NCI-H2107 (cell line): ENCODE results near the gene AMZ1.

Experiments
- DNase-seq: peaks from one replicate; lab custom pipeline; 2025; lab: John Stamatoyannopoulos, UW

Gene AMZ1

DNA sequence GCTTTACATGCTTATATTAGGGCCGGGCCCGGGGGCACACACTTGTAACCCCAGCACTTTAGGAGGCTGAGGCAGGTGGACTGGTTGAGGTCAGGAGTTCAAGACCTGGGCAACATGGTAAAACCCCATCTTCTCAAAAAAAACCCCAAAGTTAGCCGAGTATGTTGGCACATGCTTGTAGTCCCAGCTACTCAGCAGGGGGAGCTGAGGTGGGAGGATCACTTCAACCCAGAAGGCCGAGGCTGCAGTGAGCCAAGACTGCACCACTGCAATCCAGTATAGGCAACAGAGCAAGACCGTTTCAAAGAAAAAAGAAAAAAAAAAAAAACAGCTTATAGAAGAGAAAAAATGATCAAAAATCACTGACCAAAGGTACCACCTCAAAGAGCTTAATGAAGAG lies 63.1 kb downstream of the AMZ1 start:
- DNase-seq: no peak

GRCh38 chr7:2753148-2753547 lies 65.1 kb downstream of the AMZ1 start:
- DNase-seq: no peak

DNA sequence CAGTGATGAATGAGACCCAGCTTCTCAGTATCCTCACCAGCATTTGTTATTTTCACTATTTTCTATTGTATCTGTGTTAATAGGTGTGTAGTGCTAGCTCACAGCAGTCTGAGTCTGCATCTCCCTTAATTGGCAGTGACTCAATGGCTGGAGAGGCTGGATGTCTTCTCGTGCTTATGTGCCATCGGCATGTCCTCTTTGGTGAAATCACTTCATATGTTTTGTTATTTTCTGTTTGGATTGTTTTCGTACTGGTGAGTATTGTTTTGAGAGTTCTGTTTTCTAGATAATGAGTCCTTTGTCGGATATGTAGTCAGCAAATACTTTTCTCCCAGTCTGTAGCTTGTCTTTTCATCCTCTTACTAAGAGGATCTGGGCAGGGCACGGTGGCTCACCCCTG lies 66.1 kb downstream of the AMZ1 start:
- DNase-seq: no peak

- DNase-seq: no peak
Observed at GRCh38 chr7:2754912-2755311, 66.9 kb downstream of the AMZ1 start.

DNA sequence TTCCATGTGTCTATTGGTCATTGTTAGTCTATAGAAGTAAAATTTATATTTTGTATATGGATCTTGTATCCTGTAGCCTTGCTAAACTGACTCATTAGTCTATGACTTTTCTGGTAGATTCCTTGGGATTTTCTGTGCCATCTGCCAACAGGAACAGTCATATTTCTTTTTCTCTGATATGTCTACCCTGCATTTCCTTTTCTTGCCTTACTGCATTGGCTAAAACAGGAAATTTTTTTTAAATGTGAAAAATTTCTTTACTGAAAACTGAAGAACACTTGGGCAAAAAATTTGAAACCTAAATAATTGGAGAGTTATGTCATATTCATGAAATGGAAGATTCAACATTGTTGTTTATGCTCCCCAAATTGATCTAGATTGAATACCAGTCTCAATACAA lies 67.5 kb downstream of the AMZ1 start:
- no peak for DNase-seq

DNA sequence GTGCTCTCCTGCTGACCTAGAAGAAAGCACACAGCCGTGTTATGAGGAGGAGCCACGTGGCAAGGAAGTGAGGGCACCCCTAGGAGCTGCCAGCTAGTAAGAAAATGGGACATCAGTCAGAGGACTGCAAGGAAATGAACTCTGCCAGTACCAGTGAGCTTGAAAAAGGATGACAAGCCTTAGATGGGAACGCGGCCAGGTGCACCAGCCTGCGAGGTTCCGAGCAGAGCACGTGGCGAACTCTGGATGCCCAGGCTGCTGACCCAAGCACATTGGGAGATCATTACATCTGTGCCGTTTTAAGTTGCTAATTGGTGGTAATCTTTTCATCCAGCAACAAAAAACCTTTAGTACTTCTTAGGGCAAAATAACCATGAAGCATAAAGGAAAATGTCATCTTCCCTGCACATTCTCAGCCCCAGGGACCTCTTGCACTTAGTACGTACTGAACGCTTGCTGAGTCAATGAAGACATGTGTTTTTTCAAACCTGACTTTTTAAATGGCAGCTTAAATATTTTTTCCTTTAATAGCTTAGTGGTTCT lies 69.4 kb downstream of the AMZ1 start:
- DNase-seq: no peak

GRCh38 chr7:2757904-2758672 lies 70.1 kb downstream of the AMZ1 start:
- DNase-seq: no peak

GRCh38 chr7:2758673-2759616 lies 70.9 kb downstream of the AMZ1 start:
- DNase-seq: no peak

DNA sequence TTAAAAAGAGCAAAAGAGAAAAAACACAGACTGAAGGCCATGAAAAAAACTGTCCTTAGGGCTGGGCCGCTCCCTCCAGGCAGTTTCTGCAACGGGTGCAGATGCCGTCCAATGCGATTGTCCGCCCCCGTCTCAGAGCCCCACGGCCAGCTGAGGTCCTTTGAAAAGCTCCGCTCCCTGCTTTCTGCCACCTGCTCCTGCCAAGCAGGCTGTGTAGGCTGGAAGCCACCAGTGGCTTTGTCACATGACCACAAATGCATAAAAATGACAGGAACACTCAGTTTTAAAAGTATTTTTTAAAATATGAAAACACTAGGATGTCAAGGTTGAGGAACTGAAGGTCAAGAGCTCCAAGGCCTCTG lies 71.7 kb downstream of the AMZ1 start:
- peak; percentile 26 for DNase-seq

DNA sequence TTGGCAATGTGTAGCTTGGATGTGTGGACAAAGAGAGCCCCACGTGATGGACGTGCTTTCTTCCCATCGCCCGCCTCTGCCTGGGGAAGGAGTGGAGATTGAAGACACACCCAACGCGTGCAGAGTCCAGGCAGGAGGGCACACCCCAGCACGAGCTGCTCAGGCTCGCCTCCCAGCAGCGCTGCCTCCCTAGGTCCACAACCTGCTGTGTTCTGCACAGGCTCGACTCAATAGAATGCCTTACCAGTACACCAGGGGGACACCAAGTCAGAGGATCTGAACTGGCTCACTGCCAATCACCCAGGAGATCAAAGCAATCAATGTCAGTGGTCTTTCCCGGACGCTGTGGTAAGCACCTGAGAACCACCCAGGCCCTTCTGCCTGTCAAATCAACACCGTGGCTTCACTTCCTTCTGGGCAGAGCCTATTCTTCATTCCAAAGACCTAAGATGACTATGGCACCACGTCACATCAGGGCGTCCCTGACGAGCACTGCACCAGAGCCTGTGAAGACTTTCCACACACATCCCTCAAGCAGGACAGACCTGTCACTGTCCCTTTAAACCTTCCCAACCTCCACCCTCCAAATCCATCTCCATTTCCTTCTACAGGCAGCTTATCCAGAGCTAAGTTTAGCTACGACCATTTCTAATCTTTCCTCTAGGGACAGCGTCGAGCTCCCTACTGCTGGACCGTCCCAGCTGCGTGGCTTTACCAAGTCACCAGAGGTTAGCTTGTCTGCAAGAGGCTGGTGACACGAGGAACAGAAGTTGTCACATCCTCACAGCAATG lies 72.3 kb downstream of the AMZ1 start:
- DNase-seq: no peak

DNA sequence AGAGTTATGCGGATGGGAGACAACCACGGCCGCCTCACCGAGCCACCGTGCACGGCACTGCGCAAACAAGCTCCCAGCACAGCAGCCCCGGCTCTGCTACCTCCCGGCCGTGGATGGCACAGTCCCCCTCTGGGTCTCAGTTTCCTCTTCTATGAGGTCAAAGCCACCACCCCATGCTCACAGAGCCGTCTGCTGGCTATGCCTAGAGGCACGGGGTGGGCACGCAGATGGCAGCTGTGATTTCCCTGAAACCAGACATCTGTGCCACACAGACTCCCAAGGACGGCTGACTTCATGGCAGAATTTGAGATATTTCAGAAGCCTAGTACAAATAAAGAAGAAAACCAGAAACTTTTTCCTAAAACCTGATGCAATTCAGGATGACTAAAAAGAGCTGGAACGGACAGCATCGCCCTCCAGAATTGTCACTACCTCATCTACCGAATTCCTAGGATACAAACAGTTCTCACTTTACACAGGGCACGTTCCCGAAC lies 73.2 kb downstream of the AMZ1 start:
- no peak for DNase-seq

DNA sequence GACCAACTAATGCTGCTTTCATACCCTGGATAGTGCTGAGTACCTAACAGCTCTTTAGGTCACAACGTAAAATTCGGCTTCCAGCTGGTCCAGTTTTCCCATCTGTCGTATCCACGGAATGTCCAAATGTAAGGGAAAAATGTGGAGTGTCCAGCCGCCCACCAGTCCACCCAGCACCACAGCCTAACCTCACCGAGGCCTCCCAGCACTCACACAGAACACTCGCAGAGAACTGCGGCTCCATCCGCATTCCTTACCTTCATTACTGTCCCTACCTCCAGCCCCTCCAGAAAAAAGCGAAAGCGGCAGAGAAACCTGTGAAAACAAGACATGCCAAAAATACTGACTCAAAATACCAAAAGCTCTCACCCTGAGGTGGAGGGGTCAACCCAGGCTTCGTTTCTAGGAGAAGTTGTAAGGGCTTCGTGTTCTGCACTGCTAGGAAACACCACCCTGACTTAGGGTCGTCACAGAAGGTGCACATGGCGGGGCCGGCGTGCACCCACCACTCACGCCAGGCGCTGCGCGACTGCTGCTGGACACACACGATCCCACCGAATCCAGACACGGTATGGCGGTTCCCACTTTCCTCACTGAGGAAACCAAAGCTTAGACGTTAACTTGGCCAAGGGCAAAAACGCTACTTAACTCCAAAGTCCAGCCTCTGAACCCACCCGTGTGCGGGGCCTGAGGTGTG lies 73.9 kb downstream of the AMZ1 start:
- no peak for DNase-seq

- no peak for DNase-seq
Observed at GRCh38 chr7:2763597-2763996, 75.6 kb downstream of the AMZ1 start.

GRCh38 chr7:2764621-2765020 lies 76.6 kb downstream of the AMZ1 start:
- no peak for DNase-seq
